GM19328 (cell line): ENCODE data around the gene TNFAIP8L3.
"Not testable (repeated sequence)": the region's sequence is repeated elsewhere in the genome, so short reads cannot be mapped to it uniquely, and the experiment has no call there.

Experiments used
- ATAC-seq: cut with Tn5 transposase; IDR thresholded peaks from one replicate; pipeline ENCODE4 v1.9.1; 2021; ENCODE audit warnings: mild to moderate bottlenecking, moderate library complexity; ENCODE audit not compliant: unreplicated experiment

The TNFAIP8L3 gene

GRCh38 chr15:51094606-51095569 is at the start of gene TNFAIP8L3:
Gene TNFAIP8L3, minus strand, starts transcription at chr15:51094906. Its CDS starts 311 bp downstream, at chr15:51094595.
- no peak for ATAC-seq

- ATAC-seq = no peak
These were observed 49.4 kb upstream of the TNFAIP8L3 start for GRCh38 chr15:51144021-51144532.

DNA sequence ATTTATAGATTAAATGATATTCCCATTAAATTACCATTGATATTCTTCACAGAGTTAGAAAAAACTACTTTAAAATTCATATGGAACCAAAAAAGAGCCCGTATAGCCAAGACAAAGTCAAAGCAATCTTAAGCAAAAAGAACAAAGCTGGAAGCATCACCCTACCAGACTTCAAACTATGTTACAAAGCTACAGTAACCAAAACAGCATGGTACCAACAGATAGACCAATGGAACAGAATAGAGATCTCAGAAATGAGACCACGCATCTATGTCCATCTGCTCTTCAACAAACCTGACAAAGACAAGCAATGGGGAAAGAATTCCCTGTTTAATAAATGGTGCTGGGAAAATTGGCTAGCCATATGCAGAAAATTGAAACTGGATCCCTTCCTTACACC is 45.6 kb upstream of the TNFAIP8L3 start:
- ATAC-seq = not testable (repeated sequence)

- no peak for ATAC-seq
These were observed 44.4 kb upstream of the TNFAIP8L3 start for GRCh38 chr15:51139091-51139490.

DNA sequence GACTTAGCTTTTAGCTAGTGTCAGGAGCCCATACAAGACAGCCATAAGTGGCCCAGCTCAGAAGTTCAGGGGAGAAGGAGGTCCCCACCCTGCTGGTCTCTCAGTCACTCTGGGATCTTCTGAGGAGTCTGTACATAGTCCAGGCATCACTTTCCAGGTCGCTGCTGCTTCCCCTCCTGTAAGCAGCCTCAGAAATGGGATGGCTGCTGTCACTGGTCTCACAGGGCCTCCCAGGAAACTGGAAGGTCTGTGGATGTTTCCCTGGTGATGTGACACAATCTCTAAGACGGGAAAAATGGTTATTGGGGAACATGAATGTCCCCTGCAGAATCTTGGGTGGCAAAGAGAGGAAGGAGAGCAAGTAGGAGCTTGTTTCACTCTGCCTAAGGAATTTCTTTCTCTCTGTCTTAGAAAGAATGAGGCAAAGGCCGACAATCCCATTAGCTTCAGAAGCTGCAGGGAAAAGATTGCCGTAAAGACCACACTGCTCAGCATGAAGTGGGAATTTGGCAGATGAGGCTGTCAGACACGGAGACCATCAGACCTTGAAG is 43.2 kb upstream of the TNFAIP8L3 start:
- no peak for ATAC-seq

- no peak for ATAC-seq
These were observed 42.3 kb upstream of the TNFAIP8L3 start for GRCh38 chr15:51137024-51137423.

GRCh38 chr15:51135276-51135675 is 40.6 kb upstream of the TNFAIP8L3 start:
- ATAC-seq = no peak

DNA sequence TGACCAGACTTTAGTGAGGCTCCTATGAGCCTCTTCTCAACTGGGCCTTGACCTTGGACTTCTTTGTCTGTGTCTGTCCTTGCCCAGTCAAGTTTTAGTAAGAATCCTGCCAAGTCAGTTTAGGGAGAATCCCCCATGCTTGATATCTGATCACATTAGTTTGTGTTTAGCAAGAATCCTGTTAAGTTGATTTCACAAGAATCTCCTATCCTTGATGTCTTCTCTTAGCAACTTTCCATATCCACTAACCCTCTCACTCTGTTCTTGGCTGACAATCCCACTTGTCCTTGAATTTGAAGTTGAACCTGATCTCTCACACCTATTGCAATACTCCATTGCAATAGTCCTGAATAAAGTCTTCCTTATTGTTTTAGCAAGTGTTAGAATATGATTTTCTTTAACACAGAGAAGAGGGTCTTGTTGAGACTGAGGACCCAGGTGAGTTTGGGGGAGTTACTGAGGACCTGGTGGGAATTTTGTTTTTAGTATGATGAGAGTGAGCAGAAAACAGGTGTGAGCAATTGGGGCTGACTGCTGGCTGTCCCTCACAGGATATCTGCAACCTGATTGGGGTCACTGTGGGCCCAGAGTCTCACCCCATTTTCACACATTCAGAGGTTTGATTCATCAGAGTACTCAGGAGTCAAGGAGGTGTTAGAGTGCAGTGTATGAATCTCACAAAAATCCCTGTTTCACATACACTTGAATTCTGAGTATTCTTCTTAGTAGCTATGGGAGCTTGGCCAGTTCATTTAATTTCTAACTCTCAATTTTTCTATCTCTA is 39.9 kb upstream of the TNFAIP8L3 start:
- ATAC-seq = no peak

- no peak for ATAC-seq
These were observed 38.5 kb upstream of the TNFAIP8L3 start for GRCh38 chr15:51133140-51133765.

GRCh38 chr15:51132384-51133139 is 37.9 kb upstream of the TNFAIP8L3 start:
- ATAC-seq = no peak

- no peak for ATAC-seq
These were observed 37.0 kb upstream of the TNFAIP8L3 start for GRCh38 chr15:51131596-51132290.

DNA sequence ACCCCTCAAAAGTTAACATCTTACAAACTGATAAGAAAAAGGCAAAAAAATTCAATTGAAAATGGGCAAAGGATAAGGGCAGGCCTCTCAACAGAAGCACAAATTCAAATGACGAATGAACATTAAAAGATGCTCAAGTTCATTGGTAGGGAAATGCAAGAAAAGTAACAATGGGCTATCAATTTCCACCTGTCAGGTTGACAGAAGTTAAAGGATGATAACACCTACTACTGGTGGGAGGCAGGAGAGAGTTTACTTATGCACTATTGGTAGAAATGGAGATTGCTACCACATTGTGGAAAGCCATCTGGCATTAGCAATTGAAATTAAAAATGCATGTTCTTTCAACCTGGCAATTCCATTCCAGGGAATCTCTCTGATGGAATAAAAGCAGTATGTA is 35.6 kb upstream of the TNFAIP8L3 start:
- no peak for ATAC-seq

- ATAC-seq = no peak
These were observed 35.0 kb upstream of the TNFAIP8L3 start for GRCh38 chr15:51129535-51130188.

DNA sequence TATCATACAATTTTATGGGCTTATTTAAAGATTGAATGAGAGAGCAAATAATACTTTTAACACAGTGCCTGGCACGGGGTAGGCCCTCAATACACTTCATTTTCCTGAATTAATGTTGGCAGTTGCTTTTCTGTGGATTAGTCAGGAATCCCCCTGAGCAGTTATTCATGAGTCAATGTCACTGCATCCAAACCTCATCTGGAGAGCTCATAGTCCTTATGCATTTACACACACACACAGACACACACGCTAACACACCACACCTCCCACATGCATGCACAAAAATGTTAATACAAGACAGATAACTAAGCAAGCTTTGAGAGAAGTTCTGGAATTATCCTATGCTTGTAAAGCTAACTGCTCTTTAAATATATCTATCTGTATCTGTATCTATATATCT is 34.0 kb upstream of the TNFAIP8L3 start:
- ATAC-seq = no peak

GRCh38 chr15:51126842-51127241 is 32.1 kb upstream of the TNFAIP8L3 start:
- ATAC-seq = no peak

DNA sequence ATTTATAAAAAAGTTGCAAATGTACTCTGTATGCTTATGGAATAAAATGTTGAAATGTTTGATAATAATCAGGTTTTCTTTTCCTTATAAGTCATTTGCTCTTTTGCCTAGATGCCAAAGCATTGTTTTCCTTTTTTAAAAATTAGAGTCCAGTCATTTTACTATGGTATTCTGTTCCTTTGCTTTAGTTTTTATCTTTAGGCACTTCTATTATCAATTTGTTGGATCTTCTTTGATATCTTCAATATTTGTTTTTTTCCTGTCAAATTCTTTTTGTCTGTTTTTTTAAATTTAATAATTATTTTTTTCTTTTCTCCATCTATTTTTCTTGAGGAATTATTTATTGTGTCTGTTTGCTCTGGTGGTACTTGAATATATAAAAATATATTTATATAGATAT is 28.3 kb upstream of the TNFAIP8L3 start:
- not testable (repeated sequence) for ATAC-seq

DNA sequence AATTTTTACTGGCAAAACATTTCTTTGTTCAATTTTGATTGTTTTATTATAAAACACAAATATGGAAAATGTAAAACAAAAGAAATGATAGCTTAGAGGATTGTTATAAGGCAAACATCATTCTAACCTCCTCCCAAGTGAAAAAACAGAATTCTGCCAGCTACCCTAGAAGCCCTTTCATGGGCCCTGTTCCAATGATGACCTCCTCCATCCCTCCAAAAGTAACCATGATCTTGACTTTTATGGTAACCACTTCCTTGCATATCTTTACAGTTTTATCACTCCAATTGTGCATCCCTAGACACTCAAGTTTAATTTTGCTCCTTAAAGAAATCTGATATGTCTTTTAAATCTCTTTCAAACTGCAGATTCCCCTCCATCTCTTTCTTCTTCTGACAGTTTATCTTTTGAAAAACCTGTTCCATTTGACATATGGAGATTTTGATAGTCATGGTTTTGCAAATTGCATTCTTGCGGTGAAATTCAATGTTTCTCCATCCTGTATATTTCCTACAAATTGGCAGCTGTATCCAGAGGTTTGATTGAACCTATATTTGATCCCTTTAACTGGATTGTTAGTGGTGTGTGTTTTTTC is 27.0 kb upstream of the TNFAIP8L3 start:
- ATAC-seq = no peak

- ATAC-seq = no peak
These were observed 26.4 kb upstream of the TNFAIP8L3 start for GRCh38 chr15:51121118-51121517.

- no peak for ATAC-seq
These were observed 24.4 kb upstream of the TNFAIP8L3 start for GRCh38 chr15:51119120-51119519.
